Testis (tissue), 2 donors: ENCODE results near the gene B4GALNT1.

Experiments
- CTCF ChIP-seq, 3 experiments: fragments of 450-650 bp in 2 of 3; fragments of 200-600 bp in 1 of 3; sonication (generic) in 1 of 3; IDR thresholded peaks; one replicate each; pipeline ENCODE4 v1.5.1; 2016 to 2019; ENCODE audit warnings: antibody characterized with exemption in 3 of 3, mild to moderate bottlenecking in 2 of 3, moderate library complexity in 1 of 3
- POLR2A ChIP-seq: fragments of 450-650 bp; IDR thresholded peaks from one replicate; pipeline ENCODE4 v1.6.1; 2017; ENCODE audit warnings: antibody characterized with exemption, mild to moderate bottlenecking, moderate library complexity

GRCh38 chr12:57576613-57577160, 56.3 kb downstream of the B4GALNT1 start:
- no peak for TF ChIP-seq CTCF (IDR thresholded peaks at IDR 0.05)
- no peak for TF ChIP-seq POLR2A
